Upper lobe of left lung (tissue), 4 donors: Measurements from ENCODE around the gene ARHGEF4.
"Not testable (repeated sequence)": the region's sequence is repeated elsewhere in the genome, so short reads cannot be mapped to it uniquely, and the experiment has no call there.

Experiments
- CTCF ChIP-seq, 6 experiments: fragments of 450-650 bp in 4 of 6; fragments of 200-600 bp in 2 of 6; sonication (generic) in 2 of 6; IDR thresholded peaks; one replicate each; pipeline ENCODE4 v1.5.1; 2016 to 2019; ENCODE audit warnings: antibody characterized with exemption in 6 of 6
- EP300 ChIP-seq, 4 donors: sonication (generic); formaldehyde crosslinking; IDR thresholded peaks; one replicate each; pipeline ENCODE4 v1.5.1; 2017; ENCODE audit warnings: antibody characterized with exemption in 4 of 4, control low read depth in 2 of 4
- POLR2A ChIP-seq, 4 donors: fragments of 450-650 bp; IDR thresholded peaks; one replicate each; pipeline ENCODE4 v1.5.1; 2016 to 2017; ENCODE audit warnings: antibody characterized with exemption in 4 of 4, mild to moderate bottlenecking in 2 of 4
- POLR2AphosphoS5 ChIP-seq, 2 donors: sonication (generic); formaldehyde crosslinking; IDR thresholded peaks; one replicate each; pipeline ENCODE4 v1.5.1; 2017; ENCODE audit warnings: antibody characterized with exemption in 2 of 2

- not testable (repeated sequence) for TF ChIP-seq POLR2A, EP300, CTCF, POLR2AphosphoS5 (IDR thresholded peaks at IDR 0.05)
These were observed 64.9 kb downstream of the ARHGEF4 start for GRCh38 chr2:130901626-130902025.
